A673 (cell line): ENCODE measurements around the gene SYT4. TPM values are rescaled to one million over a fixed set of nuclear protein-coding genes. Genes with fewer than 3 reads are reported as not detected.
A peak's percentile ranks its signal among the peaks of the same experiment; 100 is the strongest.

Source experiments
- Bru-seq: library from RNA; stranded (reverse); fragments of 400-500 nt; gene quantifications from one replicate; lab custom pipeline; 2021; lab: Mats Ljungman, UMichigan
- BruChase-seq, 2 experiments: library from RNA; stranded (reverse); fragments of 400-500 nt; gene quantifications; one replicate each; lab custom pipeline; 2021; lab: Mats Ljungman, UMichigan
- BruUV-seq: library from RNA; stranded (reverse); fragments of 400-500 nt; replicated peaks from 2 replicates; lab custom pipeline; 2021; lab: Mats Ljungman, UMichigan
- CTCF ChIA-PET: fragments of 300-600 bp; sonication (Branson Sonifier 250); formaldehyde crosslinking; loops from one replicate; lab custom pipeline; 2022; ENCODE audit warnings: antibody characterized with exemption; lab: Charles Lee
- POLR2A ChIA-PET: fragments of 300-600 bp; sonication (Branson Sonifier 250); formaldehyde crosslinking; loops from one replicate; lab custom pipeline; 2022; ENCODE audit warnings: antibody characterized with exemption; ENCODE audit not compliant: low non-redundant PET; lab: Charles Lee
- DNase-seq: peaks from one replicate; pipeline ENCODE4 v3.0.0-alpha.2; 2015; ENCODE audit warnings: low spot score
- H3K27ac ChIP-seq: fragments of 200-600 bp; sonication (generic); 2 replicates; pipeline ENCODE4 v1.5.1; 2016; ENCODE audit warnings: mixed run types, low read depth, mild to moderate bottlenecking, mixed read lengths, antibody characterized with exemption, low read length; ENCODE audit not compliant: poor library complexity, severe bottlenecking
- H3K27me3 ChIP-seq: fragments of 200-600 bp; sonication (generic); replicated peaks from 2 replicates; pipeline ENCODE4 v1.6.1; 2017; ENCODE audit warnings: mixed run types, low read depth, mild to moderate bottlenecking, mixed read lengths, antibody characterized with exemption, low read length; ENCODE audit not compliant: insufficient read depth, poor library complexity
- H3K36me3 ChIP-seq: fragments of 200-600 bp; sonication (generic); 2 replicates; pipeline ENCODE4 v1.6.1; 2016; ENCODE audit warnings: mixed run types, mild to moderate bottlenecking, mixed read lengths, antibody characterized with exemption, low read length; ENCODE audit not compliant: insufficient read depth, poor library complexity, severe bottlenecking
- H3K4me1 ChIP-seq: fragments of 200-600 bp; sonication (generic); 2 replicates; pipeline ENCODE4 v1.6.1; 2017; ENCODE audit warnings: mixed run types, mild to moderate bottlenecking, mixed read lengths, antibody characterized with exemption, low read length; ENCODE audit not compliant: insufficient read depth, poor library complexity, severe bottlenecking
- H3K4me3 ChIP-seq: fragments of 200-600 bp; sonication (generic); 2 replicates; pipeline ENCODE4 v1.5.1; 2016; ENCODE audit warnings: low read depth, mixed run types, mild to moderate bottlenecking, mixed read lengths, low read length; ENCODE audit not compliant: poor library complexity, severe bottlenecking
- H3K9me3 ChIP-seq: fragments of 200-600 bp; sonication (generic); 2 replicates; pipeline ENCODE4 v1.6.1; 2016; ENCODE audit warnings: mixed run types, low read depth, mild to moderate bottlenecking, mixed read lengths, antibody characterized with exemption, low read length; ENCODE audit not compliant: poor library complexity, severe bottlenecking
- EZH2 ChIP-seq: fragments of 200-600 bp; sonication (generic); IDR thresholded peaks from 2 replicates; pipeline ENCODE4 v1.6.1; 2017; ENCODE audit warnings: borderline replicate concordance, low read depth, mild to moderate bottlenecking, mixed read lengths, antibody characterized with exemption, low read length; ENCODE audit not compliant: poor library complexity, severe bottlenecking
- intact Hi-C: fragments of 100-400 bp; cut with micrococcal nuclease; formaldehyde crosslinking; loops from one replicate; pipeline ENCODE4 v1.10.0; 2022; ENCODE audit not compliant: unreplicated experiment
- long read RNA-seq: library from polyadenylated mRNA; stranded (forward); transcript quantifications from one replicate; pipeline ENCODE4 v2.0.0, GENCODE V29; 2022
- total RNA-seq: library from RNA; stranded (reverse); gene quantifications from 2 replicates; pipeline ENCODE4 v1.2.3, GENCODE V29; 2021
- TF ChIP-seq, protein P1 (sequence below): fragments of 300-800, 200-600 bp; sonication (generic); conservative IDR thresholded peaks from 2 replicates; pipeline ENCODE4 v1.5.1; 2017; ENCODE audit warnings: low read depth, mild to moderate bottlenecking, antibody characterized with exemption, low read length, moderate library complexity, mixed read lengths

Gene SYT4, protein sequence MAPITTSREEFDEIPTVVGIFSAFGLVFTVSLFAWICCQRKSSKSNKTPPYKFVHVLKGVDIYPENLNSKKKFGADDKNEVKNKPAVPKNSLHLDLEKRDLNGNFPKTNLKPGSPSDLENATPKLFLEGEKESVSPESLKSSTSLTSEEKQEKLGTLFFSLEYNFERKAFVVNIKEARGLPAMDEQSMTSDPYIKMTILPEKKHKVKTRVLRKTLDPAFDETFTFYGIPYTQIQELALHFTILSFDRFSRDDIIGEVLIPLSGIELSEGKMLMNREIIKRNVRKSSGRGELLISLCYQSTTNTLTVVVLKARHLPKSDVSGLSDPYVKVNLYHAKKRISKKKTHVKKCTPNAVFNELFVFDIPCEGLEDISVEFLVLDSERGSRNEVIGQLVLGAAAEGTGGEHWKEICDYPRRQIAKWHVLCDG
- total RNA-seq (2.3 TPM in 2 replicates), Bru-seq, nascent RNA (percentile 42 among the genes with signal in this experiment), BruChase-seq, experiment 1, labeled RNA remaining after a 2-hour chase (percentile 50 among the genes with signal in this experiment), BruChase-seq, experiment 2, labeled RNA remaining after a 6-hour chase (percentile 57 among the genes with signal in this experiment)
- long read RNA-seq, full-length matches to known transcripts, result 3 of 4 reads
- long read RNA-seq, partial matches to known transcripts, result 0 of 4 reads
- long read RNA-seq, other reads (novel, unspliced or antisense), result 1 of 4 reads

GRCh38 chr18:43277164-43277600 is at the start of gene SYT4:
Gene SYT4 (minus strand): TSS chr18:43277490. CDS start chr18:43277281, 209 bp downstream.
- no TSS peak for BruUV-seq
- ChIA-PET CTCF (interaction anchor here (0.7 kb wide), 1 partner anchor 1163 kb away, joined by 4 read pairs; no protein-coding TSS in a partner anchor), POLR2A (no interaction called here)
- Histone ChIP-seq H3K4me3 (no peak within 1 kb of the TSS), H3K27me3 (no peaks in the 10 kb centered on the region), H3K4me1 (no peaks in the 10 kb centered on the region), H3K9me3 (no peaks in the 10 kb centered on the region), H3K27ac (no peak within 1 kb of the TSS), H3K36me3 (no peaks in the 10 kb centered on the region)
- no peak for TF ChIP-seq EZH2
- TF ChIP-seq, protein P1, sequence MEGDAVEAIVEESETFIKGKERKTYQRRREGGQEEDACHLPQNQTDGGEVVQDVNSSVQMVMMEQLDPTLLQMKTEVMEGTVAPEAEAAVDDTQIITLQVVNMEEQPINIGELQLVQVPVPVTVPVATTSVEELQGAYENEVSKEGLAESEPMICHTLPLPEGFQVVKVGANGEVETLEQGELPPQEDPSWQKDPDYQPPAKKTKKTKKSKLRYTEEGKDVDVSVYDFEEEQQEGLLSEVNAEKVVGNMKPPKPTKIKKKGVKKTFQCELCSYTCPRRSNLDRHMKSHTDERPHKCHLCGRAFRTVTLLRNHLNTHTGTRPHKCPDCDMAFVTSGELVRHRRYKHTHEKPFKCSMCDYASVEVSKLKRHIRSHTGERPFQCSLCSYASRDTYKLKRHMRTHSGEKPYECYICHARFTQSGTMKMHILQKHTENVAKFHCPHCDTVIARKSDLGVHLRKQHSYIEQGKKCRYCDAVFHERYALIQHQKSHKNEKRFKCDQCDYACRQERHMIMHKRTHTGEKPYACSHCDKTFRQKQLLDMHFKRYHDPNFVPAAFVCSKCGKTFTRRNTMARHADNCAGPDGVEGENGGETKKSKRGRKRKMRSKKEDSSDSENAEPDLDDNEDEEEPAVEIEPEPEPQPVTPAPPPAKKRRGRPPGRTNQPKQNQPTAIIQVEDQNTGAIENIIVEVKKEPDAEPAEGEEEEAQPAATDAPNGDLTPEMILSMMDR, result no peak
- DNase-seq, result peak; percentile 72
- intact Hi-C loops, result loop anchor here (5.0 kb wide), 4 partner anchors 115 to 1165 kb away; no protein-coding TSS in a partner anchor

DNA sequence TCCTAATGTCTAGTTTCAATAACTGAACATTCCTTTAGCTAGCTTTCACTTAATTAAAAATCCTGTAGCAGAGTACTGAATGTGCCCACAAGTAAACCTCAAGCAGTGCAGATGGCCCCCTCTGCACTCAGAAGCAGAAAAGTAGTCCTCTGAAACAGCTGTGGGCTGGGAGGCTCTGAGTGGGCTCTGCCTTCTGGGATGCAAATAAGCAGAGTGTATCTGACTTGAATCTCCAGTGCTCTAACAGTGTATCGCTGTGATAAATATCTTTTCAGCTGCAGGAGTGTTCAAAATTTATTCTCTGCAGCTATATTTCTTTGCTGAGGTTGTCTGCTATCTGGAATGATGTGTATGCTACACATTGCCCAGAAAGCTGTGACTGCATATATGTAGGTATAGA is 44.8 kb upstream of the SYT4 start:
- H3K4me1 ChIP-seq, result no peaks in the 10 kb centered on the region
- ChIA-PET POLR2A (no interaction called here), CTCF (no interaction called here)
- no peaks in the 10 kb centered on the region for H3K36me3 ChIP-seq
- BruUV-seq, result no TSS peak
- H3K9me3 ChIP-seq, result no peaks in the 10 kb centered on the region
- H3K4me3 ChIP-seq, result no peak overlapping the region
- TF ChIP-seq, protein P1, result no peak
- no peak for TF ChIP-seq EZH2
- DNase-seq, result no peak
- intact Hi-C loops, result no loop called here
- no peaks in the 10 kb centered on the region for H3K27me3 ChIP-seq
- H3K27ac ChIP-seq, result no peak overlapping the region

GRCh38 chr18:43314941-43315340 is 37.7 kb upstream of the SYT4 start:
- POLR2A ChIA-PET, result no interaction called here
- H3K27me3 ChIP-seq, result no peaks in the 10 kb centered on the region
- CTCF ChIA-PET, result no interaction called here
- H3K27ac ChIP-seq, result no peak overlapping the region
- no peak for DNase-seq
- intact Hi-C loops, result no loop called here
- no peak overlapping the region for H3K4me3 ChIP-seq
- TF ChIP-seq, protein P1, result no peak
- TF ChIP-seq EZH2, result no peak
- H3K9me3 ChIP-seq, result no peaks in the 10 kb centered on the region
- no TSS peak for BruUV-seq
- H3K4me1 ChIP-seq, result no peaks in the 10 kb centered on the region
- no peaks in the 10 kb centered on the region for H3K36me3 ChIP-seq
